Fibroblast of skin of right quadriceps (primary cell): ENCODE data around the gene MADD.

Experiments used
- DNase-seq: peaks from one replicate; pipeline ENCODE4 v3.0.0-alpha.2; 2013

Gene MADD

GRCh38 chr11:47342036-47342803 lies 72.3 kb downstream of the MADD start:
- no peak for DNase-seq

GRCh38 chr11:47342854-47343253 lies 72.9 kb downstream of the MADD start:
- no peak for DNase-seq

DNA sequence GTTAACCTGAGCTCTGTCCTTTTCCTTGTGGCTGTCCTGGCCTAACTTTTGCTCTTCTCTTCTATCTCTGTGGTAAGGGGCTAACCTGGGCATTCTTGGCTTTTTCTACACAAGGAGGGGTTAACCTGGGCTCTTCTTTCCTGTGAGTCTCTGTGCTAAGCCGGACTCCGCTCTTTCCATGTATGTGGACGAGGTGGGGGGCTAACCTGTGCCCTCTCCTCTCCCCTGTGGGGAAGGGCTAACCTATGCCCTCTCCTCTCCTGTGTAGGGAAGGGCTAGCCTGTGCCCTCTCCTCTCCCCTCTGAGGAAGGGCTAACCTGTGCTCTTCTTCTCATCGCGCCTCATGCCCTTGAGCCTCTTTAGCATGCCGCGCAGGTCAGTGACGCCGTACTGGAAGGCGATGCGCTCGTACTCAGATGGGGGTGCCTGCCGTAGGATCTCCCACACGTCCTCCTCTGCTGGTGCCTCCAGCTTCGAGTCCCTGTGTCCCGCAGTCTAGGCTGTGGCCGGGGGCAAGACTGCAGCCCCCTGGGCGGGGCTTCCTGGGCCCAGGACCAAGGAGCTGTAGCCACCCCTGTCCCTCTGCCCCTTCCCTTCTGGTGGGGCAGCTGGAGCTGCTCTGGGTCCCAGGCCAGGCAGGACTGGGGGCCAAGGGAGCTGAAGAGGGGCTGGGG lies 76.1 kb downstream of the MADD start:
- no peak for DNase-seq

GRCh38 chr11:47347137-47347536 lies 77.2 kb downstream of the MADD start:
- no peak for DNase-seq

DNA sequence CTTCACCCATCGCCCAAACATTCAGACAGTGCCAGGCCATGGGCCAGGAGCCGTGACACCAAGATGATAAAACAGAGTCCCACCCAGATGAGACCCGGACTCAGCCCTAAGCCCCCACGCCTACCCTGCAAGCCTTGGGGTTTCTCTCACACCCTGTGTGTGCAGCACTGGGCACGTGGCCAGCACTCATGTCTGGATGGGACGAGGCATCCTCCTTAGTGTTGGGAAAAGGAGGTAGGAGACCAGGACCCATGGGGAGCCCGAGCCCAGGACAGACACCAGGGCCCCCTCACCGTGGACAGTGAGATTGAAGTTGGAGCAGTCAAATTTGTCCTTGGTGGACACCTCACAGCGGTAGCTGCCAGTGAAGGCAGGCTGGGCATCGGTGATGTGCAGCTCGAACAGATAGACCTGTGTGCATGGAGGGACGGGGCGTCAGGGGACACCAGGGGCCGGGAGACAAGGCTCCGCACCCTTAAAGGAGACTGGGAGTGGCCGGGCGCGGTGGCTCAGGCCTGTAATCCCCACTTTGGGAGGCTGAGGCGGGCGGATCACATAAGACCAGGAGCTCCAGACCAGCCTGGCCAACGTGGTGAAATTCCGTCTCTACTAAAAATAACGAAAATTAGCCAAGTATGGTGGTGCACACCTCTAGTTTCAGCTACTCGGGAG lies 78.3 kb downstream of the MADD start:
- DNase-seq: no peak

DNA sequence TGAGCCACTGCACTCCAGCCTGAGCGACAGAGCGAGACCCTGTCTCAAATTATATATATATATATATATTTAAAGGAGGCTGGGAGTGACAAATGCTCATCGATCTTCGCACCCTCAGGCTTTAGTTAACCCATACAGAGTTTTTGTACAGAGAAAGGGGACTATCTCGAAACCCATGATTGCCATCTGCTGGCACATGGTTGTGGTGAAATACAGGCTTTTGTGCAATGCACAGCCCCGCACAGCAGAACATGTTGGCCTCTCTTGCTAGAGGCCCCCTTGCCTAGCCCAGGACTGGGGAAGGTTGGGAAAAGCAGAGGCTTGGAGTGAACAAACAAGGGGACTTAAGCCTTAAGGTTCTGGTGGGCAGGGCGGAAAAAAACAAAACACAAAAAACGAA lies 78.9 kb downstream of the MADD start:
- peak; percentile 9 for DNase-seq

DNA sequence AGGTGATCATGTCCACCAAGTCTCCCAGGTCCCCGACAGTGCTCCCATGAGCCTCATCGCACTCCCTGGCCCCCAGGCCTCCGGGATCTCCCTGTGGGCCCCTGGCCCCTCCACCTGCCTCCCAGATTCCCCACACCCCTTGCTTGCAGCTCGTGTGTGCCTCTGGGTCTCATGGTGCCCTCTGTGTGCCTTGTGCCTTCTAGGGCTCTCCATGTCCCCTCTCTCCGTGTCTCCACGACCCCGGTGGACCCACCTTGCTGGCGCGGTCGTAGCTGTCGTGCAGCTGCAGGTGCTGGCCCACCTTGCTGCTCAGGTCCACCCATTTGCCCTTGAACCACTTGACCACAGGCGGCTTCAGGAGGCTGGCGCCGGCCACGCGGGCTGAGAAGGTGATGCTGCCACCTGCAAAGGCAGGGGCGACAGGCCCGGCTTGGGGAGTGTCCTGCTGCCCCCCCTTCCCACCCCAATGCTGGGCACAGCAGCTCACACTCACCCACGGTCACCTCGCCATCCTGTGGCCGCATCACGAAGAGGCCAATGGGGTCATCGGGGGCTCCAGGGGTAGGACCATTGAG lies 79.7 kb downstream of the MADD start:
- no peak for DNase-seq

- DNase-seq: no peak
Observed at GRCh38 chr11:47350315-47350714, 80.4 kb downstream of the MADD start.

DNA sequence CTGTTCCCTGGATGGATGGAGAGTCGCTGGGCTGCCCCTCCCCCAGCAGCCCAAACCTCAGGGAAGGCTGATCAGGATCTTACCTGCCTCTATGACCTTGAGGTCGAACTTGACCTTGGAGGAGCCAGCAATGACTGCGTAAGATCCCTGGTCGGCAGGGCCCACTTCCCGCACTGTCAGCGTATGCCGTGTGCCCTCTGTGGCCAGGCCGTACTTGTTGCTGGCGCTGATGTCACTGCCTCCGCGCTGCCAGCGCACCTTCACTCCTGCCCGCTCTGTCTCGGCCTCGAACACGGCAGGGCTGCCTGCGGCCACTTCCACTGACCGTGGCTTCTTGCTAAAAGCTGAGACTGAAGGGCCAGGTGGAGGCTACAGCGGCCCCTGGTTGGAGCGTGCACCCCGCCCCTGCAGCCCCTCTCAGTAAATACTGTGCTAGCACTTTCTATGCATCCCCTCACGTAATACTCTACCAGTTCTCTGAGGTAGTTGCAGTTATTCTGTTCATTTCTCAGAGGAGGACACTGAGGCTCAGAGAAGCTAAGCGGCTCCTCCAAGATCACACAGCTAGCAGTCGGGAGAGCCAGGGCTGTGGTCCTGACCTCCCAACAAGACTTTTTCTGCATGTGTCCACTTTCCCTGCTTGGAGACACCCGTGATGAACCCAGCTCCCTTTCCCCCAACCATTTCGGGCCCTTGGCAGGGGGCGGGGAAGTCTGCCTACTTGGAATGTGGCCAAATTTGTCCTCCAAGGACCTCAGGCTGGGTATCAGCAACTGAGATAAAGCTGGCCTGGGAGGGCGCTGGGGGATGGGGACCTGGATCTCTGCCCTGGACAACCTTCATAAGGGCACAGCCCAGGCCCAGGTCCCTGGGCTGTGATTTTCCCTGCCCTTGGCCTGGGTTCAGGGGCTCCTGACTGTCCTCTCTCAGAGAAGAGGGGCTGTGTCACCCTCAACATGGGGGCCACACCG lies 81.5 kb downstream of the MADD start:
- DNase-seq: no peak

- no peak for DNase-seq
Observed at GRCh38 chr11:47352556-47352955, 82.6 kb downstream of the MADD start, which contains the start of gene MYBPC3. Gene MYBPC3 (minus strand): TSS chr11:47352702. CDS start chr11:47352647, 55 bp downstream.

DNA sequence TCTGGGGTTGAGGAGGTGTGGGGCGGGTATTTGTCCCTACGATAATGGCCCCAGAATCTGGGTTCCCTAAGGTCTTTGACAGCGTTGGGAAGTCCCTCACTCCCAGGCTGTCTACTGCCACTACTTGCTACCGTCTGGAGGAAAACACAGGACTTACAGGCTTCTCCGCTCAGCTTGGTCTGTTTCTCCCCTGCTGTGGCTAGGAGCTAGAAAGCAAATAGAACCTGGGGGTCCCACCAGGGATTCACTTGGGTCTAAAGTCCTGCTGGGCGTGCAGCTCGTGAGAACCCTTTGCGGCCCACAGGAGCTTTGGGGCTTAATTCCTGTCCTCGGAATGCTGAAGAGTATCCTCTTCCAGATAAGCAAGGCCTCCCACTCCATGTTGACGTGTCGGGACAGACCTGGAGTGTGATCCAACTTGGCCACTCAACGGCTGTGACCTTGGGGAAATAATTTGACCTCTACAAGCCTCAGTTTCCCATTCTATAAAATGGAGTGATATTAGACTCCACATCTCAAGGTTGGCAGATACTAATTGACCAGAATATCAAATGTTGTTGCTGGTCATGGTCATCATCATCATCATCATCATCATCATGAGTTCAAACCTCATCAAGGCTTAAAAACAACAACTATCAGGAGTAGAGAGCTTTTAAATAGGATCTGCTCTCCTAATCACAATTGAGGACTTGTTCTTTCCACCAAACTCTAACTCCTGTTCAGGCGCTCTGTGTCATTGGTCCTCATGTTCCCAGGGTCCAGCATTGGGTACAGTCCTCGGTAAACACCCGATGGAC lies 84.2 kb downstream of the MADD start:
- no peak for DNase-seq

DNA sequence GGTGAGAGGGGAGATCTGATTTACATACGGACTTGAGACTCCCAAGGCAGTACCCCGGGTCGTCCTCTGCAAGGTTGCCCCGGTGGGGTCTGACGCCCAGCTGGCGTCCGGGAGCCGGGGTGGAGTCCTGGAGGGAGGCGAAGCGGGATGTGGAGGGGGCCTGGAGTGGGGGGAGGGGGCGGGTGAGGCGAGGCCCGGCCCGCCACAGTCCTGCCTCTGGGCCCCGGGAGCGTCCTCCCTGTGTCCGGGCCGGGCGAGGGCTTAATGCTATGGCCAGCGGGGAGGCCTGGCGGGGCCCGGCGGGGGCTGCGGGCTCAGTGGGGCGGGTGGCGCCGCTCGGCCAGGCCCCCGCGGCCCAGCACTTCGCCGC lies 85.0 kb downstream of the MADD start:
- DNase-seq: no peak

- DNase-seq: peak; percentile 84
Observed at GRCh38 chr11:47355283-47356128, 85.6 kb downstream of the MADD start.

- DNase-seq: no peak
Observed at GRCh38 chr11:47356129-47356997, 86.4 kb downstream of the MADD start.

GRCh38 chr11:47356998-47357329 lies 87.0 kb downstream of the MADD start:
- no peak for DNase-seq

DNA sequence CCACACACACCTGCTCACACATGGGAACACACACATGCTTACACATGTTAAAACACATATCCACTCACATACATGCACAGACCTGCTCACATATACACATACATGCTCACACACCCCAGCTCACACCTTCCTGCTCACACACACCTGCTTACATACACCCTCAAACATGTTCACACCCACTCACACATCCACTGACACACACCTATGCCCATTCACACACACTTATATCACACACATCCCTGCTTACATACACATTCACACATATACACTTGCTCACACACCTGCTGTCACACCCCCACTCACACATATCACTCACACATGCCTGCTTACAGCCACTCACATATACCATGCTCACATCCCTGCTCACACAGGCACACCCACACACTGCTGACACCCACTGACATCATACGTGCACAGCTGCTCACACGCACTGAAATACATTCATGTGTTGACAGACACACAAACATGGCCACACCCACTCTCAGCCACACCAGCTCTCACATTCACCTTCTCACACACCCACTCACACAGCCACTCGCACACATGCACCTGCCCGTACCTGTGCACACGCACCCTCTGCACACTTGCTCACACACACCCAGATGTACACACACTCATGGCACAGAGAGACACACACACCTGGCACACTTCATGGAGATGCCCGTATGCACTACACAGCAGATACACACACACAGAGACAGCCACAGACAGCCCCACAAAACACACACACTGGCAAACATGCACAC lies 88.2 kb downstream of the MADD start:
- no peak for DNase-seq

DNA sequence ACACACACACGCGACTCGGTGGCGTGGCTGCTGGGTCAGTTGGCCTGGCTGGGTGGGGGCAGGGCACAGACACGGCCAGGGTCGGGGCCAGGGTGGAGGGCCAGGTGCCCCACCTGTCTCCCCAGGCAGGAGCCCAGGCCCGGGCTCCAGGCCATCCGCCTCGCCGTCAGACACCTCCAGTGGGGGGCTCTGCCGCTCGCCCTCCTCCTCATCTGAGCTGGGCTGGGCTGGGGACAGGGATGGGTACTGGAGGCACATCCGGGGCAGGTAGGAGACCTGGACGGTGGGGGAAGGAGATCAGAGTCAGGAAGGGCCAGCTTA lies 88.8 kb downstream of the MADD start:
- no peak for DNase-seq

DNA sequence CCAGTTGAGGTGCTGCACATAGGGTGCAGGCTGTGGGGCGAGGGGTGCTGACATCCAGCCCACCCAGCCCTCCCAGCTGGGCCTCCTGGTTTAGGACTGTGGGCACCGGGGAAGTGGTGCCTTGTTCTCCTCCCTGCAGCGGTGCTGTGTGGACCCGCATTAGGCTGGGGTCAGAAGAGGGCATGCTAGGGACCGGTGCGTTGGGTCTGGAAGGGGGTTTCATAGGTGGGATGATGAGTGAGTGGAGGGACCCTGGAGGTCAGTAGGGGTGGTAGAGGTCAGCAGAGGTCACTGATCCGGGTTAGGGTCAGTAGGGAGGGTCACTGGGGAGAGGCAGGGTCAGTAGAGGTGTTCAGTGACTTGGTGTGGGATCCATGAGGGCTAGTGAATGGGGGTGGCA lies 89.2 kb downstream of the MADD start:
- DNase-seq: no peak

DNA sequence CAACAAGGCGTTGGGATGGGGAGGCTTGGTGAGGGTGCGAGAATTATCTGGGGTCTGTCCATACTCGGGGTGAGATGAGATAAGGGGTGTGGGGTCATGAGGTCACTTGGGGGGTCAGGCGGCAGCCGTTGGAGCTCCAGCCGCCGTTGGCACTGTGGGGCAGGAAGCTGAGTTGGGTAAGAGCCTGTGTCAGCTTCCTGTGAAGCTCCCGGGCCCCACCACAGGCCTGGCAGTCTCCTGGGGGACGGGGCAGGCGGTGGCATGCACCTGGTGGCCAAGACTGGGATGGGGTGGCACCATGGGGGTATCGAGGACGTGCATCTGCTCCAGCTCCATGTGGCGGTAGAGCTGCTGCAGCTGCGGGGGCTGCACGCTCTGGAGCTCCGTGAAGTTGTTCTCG lies 89.7 kb downstream of the MADD start:
- no peak for DNase-seq
